Measurements from ENCODE around the gene CHD1L.
"Not testable (repeated sequence)": the region's sequence is repeated elsewhere in the genome, so short reads cannot be mapped to it uniquely, and the experiment has no call there.

Gene CHD1L

GRCh38 chr1:147266381-147266780, 23.9 kb downstream of the CHD1L start:
- no peak for DNase-seq (ENCODE audit: low read depth in 2 of 2, low spot score in 1 of 2)

- DNase-seq (ENCODE audit: low read depth in 2 of 2, low spot score in 1 of 2), result no peak
These were observed 25.2 kb downstream of the CHD1L start for GRCh38 chr1:147267711-147268110.

GRCh38 chr1:147270721-147271120, 28.2 kb downstream of the CHD1L start:
- DNase-seq (ENCODE audit: low read depth in 2 of 2, low spot score in 1 of 2), result no peak

- no peak for DNase-seq (ENCODE audit: low read depth in 2 of 2, low spot score in 1 of 2)
These were observed 29.6 kb downstream of the CHD1L start for GRCh38 chr1:147272042-147272441.

- DNase-seq (ENCODE audit: low read depth in 2 of 2, low spot score in 1 of 2), result no peak
These were observed 31.2 kb downstream of the CHD1L start for GRCh38 chr1:147273409-147274336.

GRCh38 chr1:147281950-147282349, 39.5 kb downstream of the CHD1L start:
- DNase-seq (ENCODE audit: low read depth in 2 of 2, low spot score in 1 of 2), result no peak

- DNase-seq (ENCODE audit: low read depth in 2 of 2, low spot score in 1 of 2), result no peak
These were observed 40.5 kb downstream of the CHD1L start for GRCh38 chr1:147283011-147283410.

GRCh38 chr1:147287133-147287865, 44.8 kb downstream of the CHD1L start:
- DNase-seq (ENCODE audit: low read depth in 2 of 2, low spot score in 1 of 2), result no peak

GRCh38 chr1:147292012-147292411, 49.5 kb downstream of the CHD1L start:
- DNase-seq (ENCODE audit: low read depth in 2 of 2, low spot score in 1 of 2), result no peak

GRCh38 chr1:147292631-147293251, 50.3 kb downstream of the CHD1L start:
- DNase-seq (ENCODE audit: low read depth in 2 of 2, low spot score in 1 of 2), result no peak

- no peak for DNase-seq (ENCODE audit: low read depth in 2 of 2, low spot score in 1 of 2)
These were observed 55.0 kb downstream of the CHD1L start for GRCh38 chr1:147297438-147297837.

GRCh38 chr1:147305803-147306202, 63.3 kb downstream of the CHD1L start:
- not testable (repeated sequence) for DNase-seq (ENCODE audit: low read depth in 2 of 2, low spot score in 1 of 2)

GRCh38 chr1:147316968-147317367, 74.5 kb downstream of the CHD1L start:
- DNase-seq (ENCODE audit: low read depth in 2 of 2, low spot score in 1 of 2), result no peak

- DNase-seq (ENCODE audit: low read depth in 2 of 2, low spot score in 1 of 2), result not testable (repeated sequence)
These were observed 84.6 kb downstream of the CHD1L start for GRCh38 chr1:147326933-147327687.

- no peak for DNase-seq (ENCODE audit: low read depth in 2 of 2, low spot score in 1 of 2)
These were observed 91.8 kb downstream of the CHD1L start for GRCh38 chr1:147334292-147334691.

- no peak for DNase-seq (ENCODE audit: low read depth in 2 of 2, low spot score in 1 of 2)
These were observed 93.8 kb downstream of the CHD1L start for GRCh38 chr1:147336291-147336690.

- no peak for DNase-seq (ENCODE audit: low read depth in 2 of 2, low spot score in 1 of 2)
These were observed 94.7 kb downstream of the CHD1L start for GRCh38 chr1:147337040-147337630.

GRCh38 chr1:147338571-147338970, 96.1 kb downstream of the CHD1L start:
- no peak for DNase-seq (ENCODE audit: low read depth in 2 of 2, low spot score in 1 of 2)

GRCh38 chr1:147341246-147341645, 98.8 kb downstream of the CHD1L start:
- DNase-seq (ENCODE audit: low read depth in 2 of 2, low spot score in 1 of 2), result no peak
